A673 (cell line): ENCODE measurements around the gene MRGPRD.

Experiments
- EZH2 ChIP-seq: fragments of 200-600 bp; sonication (generic); IDR thresholded peaks from 2 replicates; pipeline ENCODE4 v1.6.1; 2017; ENCODE audit warnings: borderline replicate concordance, low read depth, mild to moderate bottlenecking, mixed read lengths, antibody characterized with exemption, low read length; ENCODE audit not compliant: poor library complexity, severe bottlenecking
- TF ChIP-seq, protein P1 (sequence below): fragments of 300-800, 200-600 bp; sonication (generic); conservative IDR thresholded peaks from 2 replicates; pipeline ENCODE4 v1.5.1; 2017; ENCODE audit warnings: low read depth, mild to moderate bottlenecking, antibody characterized with exemption, low read length, moderate library complexity, mixed read lengths

DNA sequence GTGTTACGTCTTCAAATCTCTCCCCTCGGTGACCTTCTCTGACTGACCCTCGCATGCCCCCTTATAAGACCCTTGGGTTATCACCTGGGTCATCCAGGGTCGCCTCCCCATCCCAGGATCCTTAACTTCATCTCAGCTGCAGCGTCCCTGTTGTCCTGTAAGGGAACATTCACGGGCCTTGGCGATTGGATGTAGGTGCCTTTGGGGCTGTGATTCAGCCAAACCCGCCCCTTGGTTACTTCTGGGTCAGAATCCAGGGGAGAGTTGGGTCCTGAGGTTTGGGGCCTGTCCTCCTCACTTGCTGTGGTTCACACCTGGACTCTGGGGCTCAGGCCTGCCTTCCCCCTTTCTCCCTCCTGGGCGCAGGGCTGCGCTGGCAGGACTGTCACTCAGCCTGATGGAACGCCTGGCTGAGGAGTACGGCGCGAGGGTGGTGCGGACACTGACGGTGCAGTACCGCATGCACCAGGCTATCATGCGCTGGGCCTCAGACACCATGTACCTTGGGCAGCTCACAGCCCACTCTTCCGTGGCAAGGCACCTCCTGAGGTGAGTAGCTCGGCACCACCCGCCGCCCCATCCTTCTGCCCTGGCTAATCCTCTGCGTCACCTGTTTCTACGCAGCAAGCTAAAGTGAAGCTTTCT lies 47.7 kb downstream of the MRGPRD start:
- TF ChIP-seq, protein P1, sequence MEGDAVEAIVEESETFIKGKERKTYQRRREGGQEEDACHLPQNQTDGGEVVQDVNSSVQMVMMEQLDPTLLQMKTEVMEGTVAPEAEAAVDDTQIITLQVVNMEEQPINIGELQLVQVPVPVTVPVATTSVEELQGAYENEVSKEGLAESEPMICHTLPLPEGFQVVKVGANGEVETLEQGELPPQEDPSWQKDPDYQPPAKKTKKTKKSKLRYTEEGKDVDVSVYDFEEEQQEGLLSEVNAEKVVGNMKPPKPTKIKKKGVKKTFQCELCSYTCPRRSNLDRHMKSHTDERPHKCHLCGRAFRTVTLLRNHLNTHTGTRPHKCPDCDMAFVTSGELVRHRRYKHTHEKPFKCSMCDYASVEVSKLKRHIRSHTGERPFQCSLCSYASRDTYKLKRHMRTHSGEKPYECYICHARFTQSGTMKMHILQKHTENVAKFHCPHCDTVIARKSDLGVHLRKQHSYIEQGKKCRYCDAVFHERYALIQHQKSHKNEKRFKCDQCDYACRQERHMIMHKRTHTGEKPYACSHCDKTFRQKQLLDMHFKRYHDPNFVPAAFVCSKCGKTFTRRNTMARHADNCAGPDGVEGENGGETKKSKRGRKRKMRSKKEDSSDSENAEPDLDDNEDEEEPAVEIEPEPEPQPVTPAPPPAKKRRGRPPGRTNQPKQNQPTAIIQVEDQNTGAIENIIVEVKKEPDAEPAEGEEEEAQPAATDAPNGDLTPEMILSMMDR = no peak
- TF ChIP-seq EZH2 = no peak
